ENCODE results near the gene GRIK1. TPM values are rescaled to one million over a fixed set of nuclear protein-coding genes. Genes with fewer than 3 reads are reported as not detected.

Gene GRIK1
- polyA plus RNA-seq, 1 donor (not counting 4 experiments of a cell fraction or from before 2014, with no cell fraction given), result not detected

- dilution Hi-C loops (cut with MboI; ENCODE audit: extremely low pct_ligation_motif_present, low sequenced_read_pairs), result no loop called here
- no peaks in the 10 kb centered on the region for H3K9me3 ChIP-seq (ENCODE audit: control insufficient read depth, low read depth, low read length)
- no peak overlapping the region for H3K27ac ChIP-seq (ENCODE audit: control insufficient read depth, insufficient read depth, low read length)
- H2AFZ ChIP-seq (ENCODE audit: control insufficient read depth, low read length), result no peak overlapping the region
- no peak overlapping the region for H3K4me2 ChIP-seq (ENCODE audit: control insufficient read depth, extremely low read depth, insufficient read depth, low read depth, low read length)
- no peak overlapping the region for H3K9ac ChIP-seq (ENCODE audit: control insufficient read depth, extremely low read depth, insufficient read depth, low read length)
- DNase-seq (ENCODE audit: low read depth, low spot score) (no peak), FAIRE-seq (no peak)
- H4K20me1 ChIP-seq (ENCODE audit: control insufficient read depth, extremely low read depth, insufficient read depth, low read length), result no peaks in the 10 kb centered on the region
- H3K36me3 ChIP-seq (ENCODE audit: control insufficient read depth in 2 of 2, extremely low read depth in 1 of 2, insufficient read depth in 2 of 2, low read length in 2 of 2), result no peaks in the 10 kb centered on the region
- TF ChIP-seq EZH2 (IDR thresholded peaks at IDR 0.05; ENCODE audit: low read length), result no peak
- no peak for TF ChIP-seq CTCF (optimal IDR thresholded peaks at IDR 0.05 in 1 of 3, IDR thresholded peaks at IDR 0.05 in 1 of 3, conservative IDR thresholded peaks at IDR 0.05 in 1 of 3; ENCODE audit: extremely low read depth in 1 of 3, insufficient read depth in 2 of 3, low read length in 3 of 3)
- no peaks in the 10 kb centered on the region for H3K4me1 ChIP-seq (ENCODE audit: control insufficient read depth, extremely low read depth, insufficient read depth, low read length)
- no peaks in the 10 kb centered on the region for H3K27me3 ChIP-seq (ENCODE audit: control insufficient read depth, extremely low read depth, insufficient read depth, low read length)
- no peaks in the 10 kb centered on the region for H3K9me1 ChIP-seq (ENCODE audit: control insufficient read depth, extremely low read depth, insufficient read depth, low read length)
- H3K79me2 ChIP-seq (ENCODE audit: control insufficient read depth, insufficient read depth, low read length), result no peaks in the 10 kb centered on the region
- H3K4me3 ChIP-seq (ENCODE audit: control insufficient read depth in 2 of 3, extremely low read depth in 1 of 3, insufficient read depth in 2 of 3, low read depth in 1 of 3, low read length in 3 of 3), result no peak overlapping the region
Observed at GRCh38 chr21:29571949-29572348, 367.8 kb downstream of the GRIK1 start.

DNA sequence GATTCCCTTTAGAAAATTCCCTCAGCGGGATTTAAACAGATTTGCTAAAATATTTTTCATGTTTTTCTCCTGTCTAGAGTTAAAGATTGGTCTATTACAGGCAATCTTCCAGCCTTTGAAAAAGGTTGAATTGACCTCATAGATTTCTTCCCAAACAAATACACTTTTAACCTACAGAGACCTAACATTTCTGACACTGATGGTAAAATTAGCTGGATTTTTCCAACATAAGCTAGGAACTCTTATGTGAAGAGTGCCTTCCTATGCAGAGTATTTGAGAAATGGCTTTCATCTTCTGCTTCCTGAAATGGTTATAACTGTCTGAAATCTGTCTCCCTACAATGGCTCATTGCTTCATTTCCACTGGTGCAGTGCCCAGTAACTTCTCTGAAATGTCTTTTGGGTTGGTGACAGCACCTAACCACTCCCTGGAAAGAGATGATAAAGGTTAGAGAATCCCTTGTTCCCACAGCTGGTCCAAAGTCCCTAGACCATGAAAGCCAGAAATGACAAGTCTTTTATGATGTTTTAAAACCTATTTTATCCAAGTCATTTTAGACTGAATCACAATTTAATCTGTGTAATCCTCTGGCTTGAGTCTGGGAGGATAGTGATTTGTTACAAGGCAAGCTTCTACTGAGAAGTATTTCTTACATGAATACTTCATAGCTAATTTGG lies 371.6 kb downstream of the GRIK1 start:
- Histone ChIP-seq H3K9ac (ENCODE audit: control insufficient read depth, extremely low read depth, insufficient read depth, low read length) (no peak overlapping the region), H2AFZ (ENCODE audit: control insufficient read depth, low read length) (no peak overlapping the region), H3K9me1 (ENCODE audit: control insufficient read depth, extremely low read depth, insufficient read depth, low read length) (no peaks in the 10 kb centered on the region), H3K27ac (ENCODE audit: control insufficient read depth, insufficient read depth, low read length) (no peak overlapping the region), H3K36me3 (ENCODE audit: control insufficient read depth in 2 of 2, extremely low read depth in 1 of 2, insufficient read depth in 2 of 2, low read length in 2 of 2) (no peaks in the 10 kb centered on the region), H3K79me2 (ENCODE audit: control insufficient read depth, insufficient read depth, low read length) (no peaks in the 10 kb centered on the region), H4K20me1 (ENCODE audit: control insufficient read depth, extremely low read depth, insufficient read depth, low read length) (no peaks in the 10 kb centered on the region), H3K27me3 (ENCODE audit: control insufficient read depth, extremely low read depth, insufficient read depth, low read length) (no peaks in the 10 kb centered on the region), H3K4me1 (ENCODE audit: control insufficient read depth, extremely low read depth, insufficient read depth, low read length) (no peaks in the 10 kb centered on the region), H3K4me3 (ENCODE audit: control insufficient read depth in 2 of 3, extremely low read depth in 1 of 3, insufficient read depth in 2 of 3, low read depth in 1 of 3, low read length in 3 of 3) (no peak overlapping the region), H3K9me3 (ENCODE audit: control insufficient read depth, low read depth, low read length) (no peaks in the 10 kb centered on the region), H3K4me2 (ENCODE audit: control insufficient read depth, extremely low read depth, insufficient read depth, low read depth, low read length) (no peak overlapping the region)
- no peak for DNase-seq (ENCODE audit: low read depth, low spot score)
- dilution Hi-C loops (cut with MboI; ENCODE audit: extremely low pct_ligation_motif_present, low sequenced_read_pairs), result no loop called here
- no peak for FAIRE-seq
- TF ChIP-seq CTCF (optimal IDR thresholded peaks at IDR 0.05 in 1 of 3, IDR thresholded peaks at IDR 0.05 in 1 of 3, conservative IDR thresholded peaks at IDR 0.05 in 1 of 3; ENCODE audit: extremely low read depth in 1 of 3, insufficient read depth in 2 of 3, low read length in 3 of 3) (no peak), EZH2 (IDR thresholded peaks at IDR 0.05; ENCODE audit: low read length) (no peak)

Data from keratinocyte (primary cell).